Stimulated activated CD8-positive, alpha-beta memory T cell treated with anti-CD3 and anti-CD28 coated beads, Interleukin-2, amount 100 ng/mL, for 1 hour (primary cell): ENCODE measurements around the gene PANX1.

Experiments used
- DNase-seq, 2 donors: peaks; one replicate each; pipeline ENCODE4 v3.0.0-alpha.2; 2020; ENCODE audit warnings: low read depth in 2 of 2

The PANX1 gene

DNA sequence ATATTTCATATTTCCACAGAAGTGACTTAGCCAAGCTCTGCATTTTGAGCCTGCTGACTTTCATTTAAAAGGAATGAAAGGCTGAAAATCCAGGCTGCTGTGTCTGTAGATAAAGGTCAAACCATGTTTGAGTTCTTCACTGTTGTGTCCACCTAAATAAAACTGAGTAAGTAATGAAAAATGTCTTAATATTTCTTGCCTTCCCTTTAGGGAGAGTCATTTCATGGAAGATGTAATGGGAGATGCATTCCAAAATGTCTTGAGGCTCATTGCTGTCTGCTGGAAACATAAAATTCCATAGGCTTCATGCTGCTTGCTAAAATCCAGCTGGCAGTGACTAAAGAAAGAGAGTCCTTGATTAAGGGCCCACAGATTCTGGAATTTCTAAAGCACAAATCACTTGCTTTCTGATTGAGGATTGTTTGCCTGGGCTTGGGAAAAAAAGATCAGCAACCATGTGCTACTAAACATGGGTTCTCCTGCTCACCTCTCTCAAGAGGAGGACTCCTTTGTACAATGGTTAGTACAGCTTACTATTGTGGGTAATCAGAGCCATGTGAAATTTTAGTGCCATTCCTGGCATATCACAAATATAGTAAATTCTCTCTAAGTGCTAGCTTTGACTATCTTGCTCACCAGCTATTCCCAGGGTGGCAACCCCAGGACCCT is 56.9 kb downstream of the PANX1 start:
- no peak for DNase-seq

DNA sequence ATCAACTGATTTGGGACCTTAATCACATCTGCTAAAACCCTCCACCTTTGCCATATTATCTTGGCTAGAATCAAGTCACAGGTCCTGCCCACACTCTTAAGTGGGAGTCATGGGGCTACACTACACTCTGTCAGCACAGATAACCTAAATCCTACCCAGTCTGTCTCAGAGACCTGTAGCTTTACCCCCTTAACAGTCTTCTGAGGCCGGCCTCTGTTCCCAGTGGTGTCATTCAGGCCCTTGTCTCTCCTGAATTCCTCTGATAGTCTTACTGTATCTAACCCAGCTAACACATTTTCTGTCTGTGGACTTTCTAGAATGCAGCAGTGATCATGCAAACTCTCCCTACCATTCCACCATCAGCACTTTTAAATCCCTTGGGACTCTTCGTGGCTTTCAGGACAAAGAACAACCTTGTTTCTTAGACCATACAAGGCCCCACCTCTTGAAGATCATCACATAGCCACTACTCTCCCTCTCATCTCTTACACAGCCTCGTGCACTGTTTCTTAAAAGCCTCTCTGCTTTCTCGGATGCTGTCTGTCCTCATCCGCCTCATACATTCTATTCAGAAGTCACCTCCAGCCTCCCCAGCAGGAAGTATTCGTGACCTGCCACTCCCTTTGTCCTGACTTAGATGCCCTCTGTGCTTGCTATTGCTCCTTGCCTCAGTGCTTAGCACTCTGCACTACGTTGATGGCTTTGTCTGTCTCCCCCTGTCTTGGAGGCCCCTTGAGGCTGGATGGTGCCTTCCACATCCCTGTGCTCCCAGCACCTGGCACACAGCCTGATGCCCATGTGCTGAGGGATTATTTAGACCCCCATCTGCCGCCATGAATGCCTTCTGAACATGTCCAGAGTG is 57.9 kb downstream of the PANX1 start:
- no peak for DNase-seq

DNA sequence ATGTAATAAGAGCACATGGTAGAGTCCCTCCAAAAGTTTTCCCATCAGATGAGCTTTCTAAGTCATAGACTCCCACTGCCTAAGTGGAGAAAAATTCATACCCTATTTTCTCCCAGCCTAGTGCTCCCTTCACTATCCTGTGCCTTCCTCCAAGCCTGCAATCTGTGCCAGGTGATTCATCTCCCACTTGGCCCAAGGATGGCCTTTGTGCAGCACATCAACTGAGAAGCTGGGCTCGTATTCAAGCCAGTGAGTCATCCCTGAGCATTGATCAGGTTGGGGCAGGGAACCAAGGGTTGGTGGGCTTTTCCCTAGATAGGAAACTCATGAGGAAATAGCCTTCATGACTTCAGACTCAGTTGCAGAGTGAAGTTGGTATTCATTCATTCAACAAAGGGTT is 64.6 kb downstream of the PANX1 start:
- no peak for DNase-seq

DNA sequence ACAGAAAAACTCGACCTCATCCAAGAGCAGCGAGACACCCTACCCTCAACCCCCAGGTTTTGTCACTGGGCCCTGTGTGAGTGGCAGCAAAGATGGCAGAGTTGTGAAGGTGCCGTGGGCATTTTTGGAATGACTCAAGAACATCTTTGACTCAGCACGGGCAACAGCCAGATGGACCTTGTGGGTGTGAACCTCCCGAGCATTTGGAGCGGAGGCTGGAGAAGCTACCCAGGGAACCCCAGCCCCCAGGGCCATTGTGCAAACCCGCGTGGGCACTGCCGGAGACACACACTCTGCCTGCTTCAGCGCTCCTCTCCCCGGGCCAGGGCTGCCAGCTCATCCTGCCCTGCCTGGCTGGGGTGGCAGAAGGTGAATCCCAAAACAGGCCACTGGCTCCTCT is 66.1 kb downstream of the PANX1 start:
- DNase-seq = no peak

DNA sequence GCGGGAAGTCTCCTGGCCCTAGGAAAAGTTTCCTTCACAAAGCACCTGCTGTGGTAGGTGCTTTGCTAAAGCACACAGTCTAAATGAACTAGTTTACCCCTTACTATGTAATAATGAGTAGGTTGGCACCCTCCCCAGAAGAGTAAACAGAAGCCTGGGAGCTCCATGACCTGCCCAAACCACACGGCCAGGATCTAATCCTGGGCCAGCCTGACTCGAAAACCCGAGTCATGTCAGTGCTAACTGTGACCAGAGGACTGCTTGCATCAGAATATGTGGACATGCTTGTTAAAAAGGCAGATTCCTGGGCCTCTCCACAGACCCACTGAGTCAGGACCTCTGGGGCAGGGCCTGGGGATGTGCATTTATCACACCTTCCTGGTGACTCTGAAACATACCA is 67.7 kb downstream of the PANX1 start:
- DNase-seq = no peak

DNA sequence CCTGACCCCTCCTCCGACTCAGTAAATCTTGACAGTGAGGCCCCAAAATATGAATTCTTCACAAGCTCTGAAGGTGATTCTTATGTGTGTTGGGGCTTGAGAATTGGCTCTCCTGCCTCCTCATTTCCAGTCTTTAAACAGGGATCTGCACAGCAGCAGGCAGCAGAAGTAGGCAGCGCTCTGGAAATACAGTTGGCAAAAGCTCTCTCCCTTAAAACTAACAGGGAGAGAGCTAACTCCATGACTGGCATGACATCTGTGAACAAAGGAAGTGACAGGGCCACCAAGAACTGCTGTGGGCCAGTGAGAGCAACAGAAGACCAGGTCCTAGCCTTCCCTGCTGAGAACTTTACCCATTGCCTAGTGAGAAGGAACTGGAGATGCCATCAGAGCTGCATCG is 70.1 kb downstream of the PANX1 start:
- DNase-seq = no peak

DNA sequence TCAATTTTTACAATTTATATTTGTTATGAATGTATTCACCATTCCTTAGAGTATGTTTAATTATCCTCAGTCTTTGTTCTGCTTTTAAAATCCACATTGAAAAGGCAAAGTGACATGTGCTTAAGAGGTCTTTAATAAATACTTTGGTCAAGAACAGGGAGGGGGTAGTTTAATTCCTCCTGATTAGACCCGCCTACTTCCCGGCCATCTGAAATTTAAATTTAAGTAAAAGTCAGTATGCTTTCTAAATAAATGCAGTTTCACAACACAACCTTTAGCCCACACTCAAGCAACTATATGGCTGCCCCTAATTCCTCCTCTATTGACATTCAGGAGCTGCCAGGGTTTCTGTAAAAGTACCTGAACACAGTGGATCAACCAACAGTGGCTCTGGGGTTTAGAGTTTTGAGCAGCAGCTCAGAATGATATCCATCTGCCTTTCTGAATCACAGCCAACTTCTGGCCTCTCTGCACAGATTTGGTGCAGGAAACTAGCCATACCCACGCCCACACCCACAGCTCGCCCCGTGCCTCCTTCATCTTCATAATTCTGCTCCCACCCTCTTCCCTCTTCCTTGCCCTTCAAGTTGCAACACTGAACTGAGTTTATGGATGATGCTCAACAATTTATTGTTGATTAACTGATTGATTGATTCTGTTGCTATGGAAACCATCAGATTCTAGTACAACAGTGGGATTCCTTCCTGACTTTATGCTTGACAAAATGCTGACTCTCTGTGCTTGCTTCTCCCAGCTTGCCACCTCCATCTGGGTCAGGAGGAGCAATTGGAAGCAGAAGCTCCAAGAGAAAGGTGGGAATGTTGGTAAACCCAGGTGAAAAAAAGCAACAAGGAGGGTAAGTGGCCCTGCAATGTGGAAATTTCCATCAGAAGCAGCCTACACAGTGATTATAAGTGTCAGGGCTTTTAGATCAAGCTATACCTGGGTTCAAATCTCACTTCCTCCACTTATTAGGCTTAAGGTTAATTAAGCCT is 70.8 kb downstream of the PANX1 start:
- no peak for DNase-seq

DNA sequence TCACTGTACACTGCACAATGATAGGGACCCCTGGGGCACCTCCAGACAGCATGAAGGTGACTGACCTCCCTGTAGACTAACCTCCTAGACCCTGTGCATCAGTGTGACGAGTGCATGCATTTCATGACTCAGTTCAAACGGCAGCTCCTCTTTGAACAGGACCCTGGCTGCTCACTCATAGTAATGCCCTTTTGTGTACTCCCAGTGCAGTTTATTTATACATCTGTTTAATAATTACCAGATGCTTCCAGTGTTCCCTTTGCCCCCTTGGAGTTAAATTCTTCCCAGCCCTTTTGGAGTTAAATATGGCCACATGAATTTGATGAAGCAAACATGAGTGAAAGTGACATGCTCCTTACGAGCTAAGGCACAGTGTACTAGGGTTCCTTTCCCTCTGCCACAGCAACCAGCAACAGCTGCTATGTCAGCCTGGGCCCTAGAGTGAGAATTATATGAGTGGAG is 72.4 kb downstream of the PANX1 start:
- no peak for DNase-seq

DNA sequence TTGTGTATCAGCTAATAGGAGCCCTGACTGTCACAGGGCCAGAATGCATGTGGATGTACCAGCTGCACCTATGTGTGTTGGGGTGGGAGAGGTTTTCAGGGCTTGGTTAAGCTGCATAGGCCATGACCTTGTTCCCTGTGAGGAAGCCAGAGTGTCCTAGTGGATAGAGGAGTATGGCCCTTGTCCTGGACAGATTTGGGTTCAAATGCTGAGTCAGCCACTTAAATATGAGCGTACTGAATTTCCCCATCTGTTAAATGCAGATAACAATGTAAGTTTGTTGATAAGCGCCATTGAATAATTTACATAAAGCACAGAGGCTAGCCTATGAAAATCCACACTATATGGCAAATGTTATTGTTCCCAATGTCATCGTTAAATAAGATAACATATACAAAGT is 74.4 kb downstream of the PANX1 start:
- no peak for DNase-seq

DNA sequence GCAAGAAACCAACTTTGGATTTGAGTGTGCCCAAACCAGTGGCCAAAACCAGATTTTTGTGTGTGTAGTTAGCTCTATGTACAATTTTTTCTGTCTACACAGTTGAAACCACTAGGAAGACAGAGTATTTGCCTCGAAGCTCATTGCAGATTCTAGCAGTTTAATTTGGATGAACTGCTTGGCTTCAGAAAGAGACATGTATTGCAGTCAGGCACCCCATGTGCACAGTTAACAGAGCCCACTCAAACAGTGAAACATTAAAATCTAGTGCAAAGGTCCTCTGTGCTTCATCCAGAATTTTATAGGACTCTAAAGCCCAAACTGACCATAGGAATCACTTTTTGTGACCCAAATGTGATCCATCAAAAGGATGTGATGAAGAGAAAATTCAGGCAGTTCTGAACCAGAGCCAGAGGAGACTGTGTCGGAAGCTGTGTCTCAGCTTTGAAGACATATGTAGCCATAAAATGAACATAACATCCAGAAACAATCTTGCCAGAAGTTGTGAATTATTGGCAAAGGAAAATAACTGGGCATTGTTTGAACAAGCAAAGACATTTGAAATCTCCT is 82.7 kb downstream of the PANX1 start:
- DNase-seq = no peak

DNA sequence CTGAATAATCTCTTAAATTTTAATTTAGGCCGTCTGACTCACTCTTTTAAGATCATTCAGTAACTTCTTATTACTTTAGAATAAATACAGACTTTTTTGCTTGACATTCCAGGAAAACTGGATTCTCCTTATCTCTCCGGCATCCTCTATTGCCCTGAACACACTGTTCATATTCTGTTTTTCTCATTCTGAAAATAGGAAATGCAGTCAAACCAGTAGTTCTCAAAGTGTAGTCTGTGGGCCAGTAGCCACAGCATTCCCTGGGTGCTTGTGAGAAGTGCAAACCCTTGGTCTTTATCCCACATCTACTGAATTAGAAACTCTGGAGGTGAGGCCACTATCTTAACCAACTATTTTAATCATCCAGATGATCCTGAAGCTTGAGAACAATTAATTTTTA is 84.3 kb downstream of the PANX1 start:
- DNase-seq = no peak

DNA sequence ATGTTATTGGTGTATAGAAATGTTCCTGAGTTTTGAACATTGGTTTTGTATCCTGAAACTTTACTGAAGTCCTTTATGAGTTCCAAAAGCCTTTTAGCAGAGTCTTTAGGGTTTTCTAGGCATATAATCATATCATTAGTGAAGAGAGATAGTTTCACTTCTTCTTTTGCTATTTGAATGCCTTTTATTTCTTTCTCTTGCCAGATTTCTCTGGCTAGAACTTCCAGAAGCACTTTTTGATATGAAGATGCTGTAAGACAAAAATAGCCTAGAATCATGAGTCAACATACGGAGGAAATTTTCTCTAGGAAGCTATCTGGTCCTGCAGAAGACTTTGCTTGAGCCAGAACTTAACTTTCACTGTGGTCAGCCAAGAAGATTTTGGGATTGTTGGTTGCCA is 89.1 kb downstream of the PANX1 start:
- DNase-seq = no peak

DNA sequence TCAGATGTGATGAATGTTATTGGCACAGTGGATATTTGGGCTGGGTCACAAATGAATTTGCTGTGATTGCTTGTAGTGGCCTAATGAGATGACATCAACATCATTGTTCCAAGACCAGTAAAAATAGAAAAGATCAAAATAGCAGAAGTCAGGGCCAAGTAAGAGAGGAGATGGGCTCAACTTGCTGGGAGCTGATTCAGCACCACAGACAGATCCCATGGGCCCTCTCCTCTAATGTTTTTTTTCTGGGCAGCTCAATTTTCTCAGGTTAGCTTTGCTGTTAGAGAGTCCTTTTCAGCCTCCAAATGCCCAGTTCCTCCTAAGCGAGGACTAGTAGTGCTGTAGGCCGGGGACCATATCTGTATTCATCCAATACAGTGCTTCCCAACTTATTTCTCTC is 89.7 kb downstream of the PANX1 start:
- DNase-seq = no peak

DNA sequence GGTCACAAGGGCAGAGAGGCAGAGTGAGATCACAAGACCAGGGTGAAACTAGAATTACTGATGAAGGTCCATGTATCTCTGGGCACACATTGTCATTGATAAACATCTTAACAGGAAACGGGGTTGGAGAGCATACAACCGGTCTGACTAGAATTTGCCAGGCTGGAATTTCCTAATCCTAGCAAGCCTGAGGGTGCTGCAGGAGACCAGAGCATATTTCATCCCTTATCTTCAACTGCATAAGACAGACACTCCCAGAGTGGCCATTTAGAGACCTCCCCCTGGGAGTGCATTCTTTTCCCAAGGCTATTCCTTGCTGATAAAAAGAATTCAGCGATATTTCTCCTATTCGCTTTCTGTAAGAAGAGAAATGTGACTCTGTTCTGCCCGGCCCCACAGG is 91.1 kb downstream of the PANX1 start:
- no peak for DNase-seq

DNA sequence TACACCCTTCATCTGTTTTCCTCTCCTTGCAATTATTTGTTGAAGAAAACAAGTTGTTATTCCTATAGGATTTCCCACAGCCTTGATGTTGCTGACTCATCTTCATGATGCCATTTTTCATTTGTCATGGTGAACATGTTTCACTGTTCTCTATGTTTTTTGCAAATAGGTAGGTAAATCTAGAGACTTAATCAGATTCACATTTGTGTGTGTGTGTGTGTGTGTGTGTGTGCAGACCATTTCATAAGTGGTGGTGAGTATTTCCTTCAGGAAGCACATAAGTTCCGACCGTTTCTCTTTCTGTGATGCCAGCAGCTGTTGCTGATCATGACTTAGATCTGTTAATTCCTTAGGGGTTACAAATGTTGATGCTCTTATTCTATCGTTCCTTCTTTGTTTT is 95.4 kb downstream of the PANX1 start:
- DNase-seq = no peak
